HepG2 (cell line): Measurements from ENCODE around the gene ACSM2B. TPM values are rescaled to one million over a fixed set of nuclear protein-coding genes. Genes with fewer than 3 reads are reported as not detected.

Experiments
- ATF1 ChIP-seq: IDR thresholded peaks from 2 replicates; pipeline ENCODE4 v1.6.1; 2016; ENCODE audit warnings: mild to moderate bottlenecking, control low read depth
- CHD2 ChIP-seq: IDR thresholded peaks from 2 replicates; pipeline ENCODE4 v1.6.1; 2011; ENCODE audit warnings: low read depth, low read length, improper control_type of control experiment
- FOXM1 ChIP-seq: sonication (generic); formaldehyde crosslinking; IDR thresholded peaks from 2 replicates; pipeline ENCODE4 v1.5.0; 2020; ENCODE audit warnings: missing genetic modification reagents
- HOXA5 ChIP-seq: sonication (generic); formaldehyde crosslinking; IDR thresholded peaks from 2 replicates; pipeline ENCODE4 v1.4.0; 2020; ENCODE audit warnings: missing genetic modification reagents
- KDM3A ChIP-seq: IDR thresholded peaks from 2 replicates; pipeline ENCODE4 v1.6.1; 2018; ENCODE audit warnings: low read depth, missing compliant biosample characterization
- KDM6A ChIP-seq: IDR thresholded peaks from 2 replicates; pipeline ENCODE4 v1.6.1; 2016; ENCODE audit warnings: low read depth
- MIER2 ChIP-seq: IDR thresholded peaks from 2 replicates; pipeline ENCODE4 v1.6.1; 2016; ENCODE audit warnings: missing biosample characterization, missing genetic modification reagents
- RBAK ChIP-seq: sonication (generic); formaldehyde crosslinking; IDR thresholded peaks from 2 replicates; pipeline ENCODE4 v1.5.1; 2020; ENCODE audit warnings: mild to moderate bottlenecking, missing genetic modification reagents
- SRF ChIP-seq: IDR thresholded peaks from 2 replicates; pipeline ENCODE4 v1.6.1; 2011; ENCODE audit warnings: mild to moderate bottlenecking, low read depth, low read length, moderate library complexity
- TBL1XR1 ChIP-seq: fragments of 150-350 bp; IDR thresholded peaks from 2 replicates; pipeline ENCODE4 v1.6.1; 2014; ENCODE audit warnings: borderline replicate concordance, low read length; ENCODE audit not compliant: partially characterized antibody
- TMF1 ChIP-seq: sonication (generic); formaldehyde crosslinking; IDR thresholded peaks from 2 replicates; pipeline ENCODE4 v1.8.1; 2022; ENCODE audit warnings: low read depth, missing genetic modification reagents
- ZBTB21 ChIP-seq: sonication (generic); formaldehyde crosslinking; IDR thresholded peaks from 2 replicates; pipeline ENCODE4 v1.4.0; 2020; ENCODE audit warnings: missing genetic modification reagents
- ZFP1 ChIP-seq: IDR thresholded peaks from 2 replicates; pipeline ENCODE4 v1.6.1; 2016
- ZFYVE20 ChIP-seq: sonication (generic); formaldehyde crosslinking; IDR thresholded peaks from 2 replicates; pipeline ENCODE4 v1.8.0; 2023; ENCODE audit warnings: low read depth, mild to moderate bottlenecking, moderate library complexity, missing genetic modification reagents, borderline replicate concordance
- ZNF121 ChIP-seq: sonication (generic); formaldehyde crosslinking; IDR thresholded peaks from 2 replicates; pipeline ENCODE4 v1.5.0; 2020; ENCODE audit warnings: mild to moderate bottlenecking, missing genetic modification reagents
- ZNF282 ChIP-seq: fragments of 450-650 bp; IDR thresholded peaks from 2 replicates; pipeline ENCODE4 v1.6.1; 2018; ENCODE audit not compliant: partially characterized antibody
- ZNF33A ChIP-seq: sonication (generic); formaldehyde crosslinking; IDR thresholded peaks from 2 replicates; pipeline ENCODE4 v1.5.1; 2020; ENCODE audit warnings: missing genetic modification reagents, mild to moderate bottlenecking, moderate library complexity, borderline replicate concordance
- ZNF501 ChIP-seq: sonication (generic); formaldehyde crosslinking; IDR thresholded peaks from 2 replicates; pipeline ENCODE4 v1.5.1; 2020; ENCODE audit warnings: mild to moderate bottlenecking, moderate library complexity, missing genetic modification reagents
- ZNF512 ChIP-seq: sonication (generic); formaldehyde crosslinking; IDR thresholded peaks from 2 replicates; pipeline ENCODE4 v1.4.0; 2020; ENCODE audit warnings: mild to moderate bottlenecking, missing genetic modification reagents
- ZNF605 ChIP-seq: sonication (generic); formaldehyde crosslinking; IDR thresholded peaks from 2 replicates; pipeline ENCODE4 v1.8.0; 2022; ENCODE audit warnings: mild to moderate bottlenecking, missing genetic modification reagents
- ZNF776 ChIP-seq: sonication (generic); formaldehyde crosslinking; IDR thresholded peaks from 2 replicates; pipeline ENCODE4 v1.4.0; 2020; ENCODE audit warnings: mild to moderate bottlenecking, missing genetic modification reagents
- ZNF788 ChIP-seq: sonication (generic); formaldehyde crosslinking; IDR thresholded peaks from 2 replicates; pipeline ENCODE4 v1.5.0; 2020; ENCODE audit warnings: mild to moderate bottlenecking, missing genetic modification reagents, borderline replicate concordance
- polyA plus RNA-seq, 8 experiments: library from polyadenylated mRNA; depleted of rRNA in 3 of 8; stranded (reverse) in 7 of 8; unstranded in 1 of 8; fragments of >200 nt; fragmentation: Illumina TruSeq in 4 of 8; extraction: Trizol in 4 of 8; gene quantifications; 2 replicates each; pipeline versions ENCODE4 v1.2.1 to v1.2.3, GENCODE V29; 2011 to 2016; ENCODE audit warnings: low read depth in 4 of 8, missing spikeins in 1 of 8, mixed read lengths in 1 of 8; ENCODE audit not compliant: insufficient read depth in 1 of 8
- total RNA-seq, 5 experiments: library from RNA; depleted of rRNA; stranded (reverse); fragments of >200 nt; fragmentation: Illumina TruSeq; extraction: Trizol; gene quantifications; 2 replicates each; pipeline ENCODE4 v1.2.3, GENCODE V29; 2016; ENCODE audit warnings: low read depth in 1 of 5
- TF ChIP-seq, protein P1 (sequence below): sonication (generic); formaldehyde crosslinking; IDR thresholded peaks from 2 replicates; pipeline ENCODE4 v1.5.0; 2020; ENCODE audit warnings: missing genetic modification reagents
- TF ChIP-seq, protein P2 (sequence below): sonication (generic); formaldehyde crosslinking; IDR thresholded peaks from 2 replicates; pipeline ENCODE4 v1.5.0; 2020; ENCODE audit warnings: mild to moderate bottlenecking, missing genetic modification reagents
- TF ChIP-seq, protein P3 (sequence below), 2 experiments: sonication (generic) in 1 of 2; formaldehyde crosslinking in 1 of 2; IDR thresholded peaks; 2 replicates each; pipeline versions ENCODE4 v1.4.0 to v1.6.1; 2018 to 2020; ENCODE audit warnings: missing genetic modification reagents in 2 of 2, borderline replicate concordance in 1 of 2, low read depth in 1 of 2, mild to moderate bottlenecking in 1 of 2, missing biosample characterization in 1 of 2

Gene ACSM2B
- total and polyA plus RNA-seq, 2 of the 13 experiments (the other 11 are each of a cell fraction or from before 2014, with no cell fraction given): 22.9 to 34.0 TPM

DNA sequence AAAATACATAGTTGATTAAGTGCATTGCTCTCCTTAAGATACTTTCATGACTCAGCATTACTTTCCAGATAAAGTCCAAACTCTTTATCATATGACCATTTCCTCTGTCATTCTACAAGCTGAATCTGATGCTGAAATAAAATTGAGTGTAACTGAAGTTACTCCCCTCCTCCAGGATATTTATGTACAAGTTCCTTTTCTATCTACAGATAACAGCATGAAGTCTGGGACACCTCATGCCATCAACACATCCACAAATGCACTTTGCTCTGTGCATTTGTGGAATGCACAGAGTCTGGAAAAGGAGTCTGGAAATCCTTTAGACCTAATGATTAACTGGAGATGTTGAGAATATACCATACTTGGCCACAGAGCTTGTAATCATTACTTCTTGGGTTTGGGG, 60.5 kb downstream of the ACSM2B start (continued):
- TF ChIP-seq KDM3A (CRISPR knock-in tag) (0 out of 2 replicates have a peak, but pooled peaks have one; percentile 26), ZNF33A (CRISPR knock-in tag) (no peak), TMF1 (CRISPR knock-in tag) (no peak), ZNF282 (no peak), ZNF776 (CRISPR knock-in tag) (no peak), HOXA5 (CRISPR knock-in tag) (no peak), KDM6A (CRISPR knock-in tag) (peak; percentile 47; the same call in 1 of the 2 replicates), RBAK (no peak), TBL1XR1 (no peak), ZNF605 (CRISPR knock-in tag) (no peak), SRF (peak; percentile 85), CHD2 (no peak), ZNF512 (CRISPR knock-in tag) (no peak), FOXM1 (CRISPR knock-in tag) (no peak), ZNF501 (no peak), ZFP1 (CRISPR knock-in tag) (0 out of 2 replicates have a peak, but pooled peaks have one; percentile 34), ZFYVE20 (no peak), ZNF788 (no peak), ATF1 (no peak), ZBTB21 (no peak), MIER2 (CRISPR knock-in tag) (0 out of 2 replicates have a peak, but pooled peaks have one; percentile 37), ZNF121 (CRISPR knock-in tag) (no peak)
- TF ChIP-seq, protein P1, sequence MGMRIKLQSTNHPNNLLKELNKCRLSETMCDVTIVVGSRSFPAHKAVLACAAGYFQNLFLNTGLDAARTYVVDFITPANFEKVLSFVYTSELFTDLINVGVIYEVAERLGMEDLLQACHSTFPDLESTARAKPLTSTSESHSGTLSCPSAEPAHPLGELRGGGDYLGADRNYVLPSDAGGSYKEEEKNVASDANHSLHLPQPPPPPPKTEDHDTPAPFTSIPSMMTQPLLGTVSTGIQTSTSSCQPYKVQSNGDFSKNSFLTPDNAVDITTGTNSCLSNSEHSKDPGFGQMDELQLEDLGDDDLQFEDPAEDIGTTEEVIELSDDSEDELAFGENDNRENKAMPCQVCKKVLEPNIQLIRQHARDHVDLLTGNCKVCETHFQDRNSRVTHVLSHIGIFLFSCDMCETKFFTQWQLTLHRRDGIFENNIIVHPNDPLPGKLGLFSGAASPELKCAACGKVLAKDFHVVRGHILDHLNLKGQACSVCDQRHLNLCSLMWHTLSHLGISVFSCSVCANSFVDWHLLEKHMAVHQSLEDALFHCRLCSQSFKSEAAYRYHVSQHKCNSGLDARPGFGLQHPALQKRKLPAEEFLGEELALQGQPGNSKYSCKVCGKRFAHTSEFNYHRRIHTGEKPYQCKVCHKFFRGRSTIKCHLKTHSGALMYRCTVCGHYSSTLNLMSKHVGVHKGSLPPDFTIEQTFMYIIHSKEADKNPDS (CRISPR knock-in tag): no peak
- TF ChIP-seq, protein P2, sequence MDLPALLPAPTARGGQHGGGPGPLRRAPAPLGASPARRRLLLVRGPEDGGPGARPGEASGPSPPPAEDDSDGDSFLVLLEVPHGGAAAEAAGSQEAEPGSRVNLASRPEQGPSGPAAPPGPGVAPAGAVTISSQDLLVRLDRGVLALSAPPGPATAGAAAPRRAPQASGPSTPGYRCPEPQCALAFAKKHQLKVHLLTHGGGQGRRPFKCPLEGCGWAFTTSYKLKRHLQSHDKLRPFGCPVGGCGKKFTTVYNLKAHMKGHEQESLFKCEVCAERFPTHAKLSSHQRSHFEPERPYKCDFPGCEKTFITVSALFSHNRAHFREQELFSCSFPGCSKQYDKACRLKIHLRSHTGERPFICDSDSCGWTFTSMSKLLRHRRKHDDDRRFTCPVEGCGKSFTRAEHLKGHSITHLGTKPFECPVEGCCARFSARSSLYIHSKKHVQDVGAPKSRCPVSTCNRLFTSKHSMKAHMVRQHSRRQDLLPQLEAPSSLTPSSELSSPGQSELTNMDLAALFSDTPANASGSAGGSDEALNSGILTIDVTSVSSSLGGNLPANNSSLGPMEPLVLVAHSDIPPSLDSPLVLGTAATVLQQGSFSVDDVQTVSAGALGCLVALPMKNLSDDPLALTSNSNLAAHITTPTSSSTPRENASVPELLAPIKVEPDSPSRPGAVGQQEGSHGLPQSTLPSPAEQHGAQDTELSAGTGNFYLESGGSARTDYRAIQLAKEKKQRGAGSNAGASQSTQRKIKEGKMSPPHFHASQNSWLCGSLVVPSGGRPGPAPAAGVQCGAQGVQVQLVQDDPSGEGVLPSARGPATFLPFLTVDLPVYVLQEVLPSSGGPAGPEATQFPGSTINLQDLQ: no peak
- TF ChIP-seq, protein P3, sequence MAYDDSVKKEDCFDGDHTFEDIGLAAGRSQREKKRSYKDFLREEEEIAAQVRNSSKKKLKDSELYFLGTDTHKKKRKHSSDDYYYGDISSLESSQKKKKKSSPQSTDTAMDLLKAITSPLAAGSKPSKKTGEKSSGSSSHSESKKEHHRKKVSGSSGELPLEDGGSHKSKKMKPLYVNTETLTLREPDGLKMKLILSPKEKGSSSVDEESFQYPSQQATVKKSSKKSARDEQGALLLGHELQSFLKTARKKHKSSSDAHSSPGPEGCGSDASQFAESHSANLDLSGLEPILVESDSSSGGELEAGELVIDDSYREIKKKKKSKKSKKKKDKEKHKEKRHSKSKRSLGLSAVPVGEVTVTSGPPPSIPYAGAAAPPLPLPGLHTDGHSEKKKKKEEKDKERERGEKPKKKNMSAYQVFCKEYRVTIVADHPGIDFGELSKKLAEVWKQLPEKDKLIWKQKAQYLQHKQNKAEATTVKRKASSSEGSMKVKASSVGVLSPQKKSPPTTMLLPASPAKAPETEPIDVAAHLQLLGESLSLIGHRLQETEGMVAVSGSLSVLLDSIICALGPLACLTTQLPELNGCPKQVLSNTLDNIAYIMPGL (CRISPR knock-in tag; IDR thresholded peaks at IDR 0.05; ENCODE audit: borderline replicate concordance in 1 of 2, low read depth in 1 of 2): no peak
